BLaER1 (cell line): Measurements from ENCODE around the gene PRMT5.

ENCODE experiments used
- H3K27ac ChIP-seq: shearing (Covaris generic); formaldehyde crosslinking; 2 replicates; pipeline ENCODE4 v1.8.1; 2022
- H3K27me3 ChIP-seq: shearing (Covaris generic); formaldehyde crosslinking; 2 replicates; pipeline ENCODE4 v1.8.1; 2022
- H3K36me3 ChIP-seq: shearing (Covaris generic); formaldehyde crosslinking; 2 replicates; pipeline ENCODE4 v1.8.1; 2022
- H3K4me1 ChIP-seq: shearing (Covaris generic); formaldehyde crosslinking; 2 replicates; pipeline ENCODE4 v1.8.1; 2022
- H3K4me2 ChIP-seq: shearing (Covaris generic); formaldehyde crosslinking; 2 replicates; pipeline ENCODE4 v1.8.1; 2022
- H3K4me3 ChIP-seq: shearing (Covaris generic); formaldehyde crosslinking; 2 replicates; pipeline ENCODE4 v1.8.1; 2022
- H3K9ac ChIP-seq: shearing (Covaris generic); formaldehyde crosslinking; 2 replicates; pipeline ENCODE4 v1.8.1; 2022
- H3K9me3 ChIP-seq: shearing (Covaris generic); formaldehyde crosslinking; 2 replicates; pipeline ENCODE4 v1.8.1; 2022
- H4K20me1 ChIP-seq: shearing (Covaris generic); formaldehyde crosslinking; 2 replicates; pipeline ENCODE4 v1.8.1; 2022
- Cebpa-rat ChIP-seq: shearing (Covaris generic); IDR thresholded peaks from 2 replicates; pipeline ENCODE4 v1.8.1; 2022

PRMT5 gene

DNA sequence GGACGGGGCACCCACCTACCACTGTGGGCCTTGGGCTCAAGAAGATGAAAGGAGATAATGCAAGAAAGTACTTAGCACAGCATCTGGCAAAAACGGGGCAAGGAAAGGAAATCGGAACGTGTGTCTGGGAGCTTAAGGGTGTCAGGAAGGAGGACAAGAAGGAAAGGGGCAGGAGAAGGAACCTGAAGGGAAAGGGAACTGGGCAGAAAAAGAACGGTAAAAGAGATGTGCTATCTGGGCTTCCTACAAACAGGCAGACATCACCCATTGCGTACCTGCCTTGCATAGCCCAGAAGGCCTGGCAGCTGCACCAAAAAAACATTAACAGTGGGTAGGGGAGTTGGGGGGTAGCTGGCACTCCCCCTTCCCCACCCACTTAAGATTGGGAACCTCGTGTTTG is 47.1 kb downstream of the PRMT5 start:
- Histone ChIP-seq H3K9me3 (no peaks in the 10 kb centered on the region), H3K27ac (no peak overlapping the region), H3K36me3 (peaks cover 35% of the 10 kb centered on the region), H3K4me1 (peaks cover 54% of the 10 kb centered on the region), H3K4me3 (no peak overlapping the region), H3K27me3 (no peaks in the 10 kb centered on the region), H4K20me1 (no peaks in the 10 kb centered on the region), H3K9ac (no peak overlapping the region), H3K4me2 (peak overlapping the region; percentile 48)
- TF ChIP-seq Cebpa-rat = no peak

DNA sequence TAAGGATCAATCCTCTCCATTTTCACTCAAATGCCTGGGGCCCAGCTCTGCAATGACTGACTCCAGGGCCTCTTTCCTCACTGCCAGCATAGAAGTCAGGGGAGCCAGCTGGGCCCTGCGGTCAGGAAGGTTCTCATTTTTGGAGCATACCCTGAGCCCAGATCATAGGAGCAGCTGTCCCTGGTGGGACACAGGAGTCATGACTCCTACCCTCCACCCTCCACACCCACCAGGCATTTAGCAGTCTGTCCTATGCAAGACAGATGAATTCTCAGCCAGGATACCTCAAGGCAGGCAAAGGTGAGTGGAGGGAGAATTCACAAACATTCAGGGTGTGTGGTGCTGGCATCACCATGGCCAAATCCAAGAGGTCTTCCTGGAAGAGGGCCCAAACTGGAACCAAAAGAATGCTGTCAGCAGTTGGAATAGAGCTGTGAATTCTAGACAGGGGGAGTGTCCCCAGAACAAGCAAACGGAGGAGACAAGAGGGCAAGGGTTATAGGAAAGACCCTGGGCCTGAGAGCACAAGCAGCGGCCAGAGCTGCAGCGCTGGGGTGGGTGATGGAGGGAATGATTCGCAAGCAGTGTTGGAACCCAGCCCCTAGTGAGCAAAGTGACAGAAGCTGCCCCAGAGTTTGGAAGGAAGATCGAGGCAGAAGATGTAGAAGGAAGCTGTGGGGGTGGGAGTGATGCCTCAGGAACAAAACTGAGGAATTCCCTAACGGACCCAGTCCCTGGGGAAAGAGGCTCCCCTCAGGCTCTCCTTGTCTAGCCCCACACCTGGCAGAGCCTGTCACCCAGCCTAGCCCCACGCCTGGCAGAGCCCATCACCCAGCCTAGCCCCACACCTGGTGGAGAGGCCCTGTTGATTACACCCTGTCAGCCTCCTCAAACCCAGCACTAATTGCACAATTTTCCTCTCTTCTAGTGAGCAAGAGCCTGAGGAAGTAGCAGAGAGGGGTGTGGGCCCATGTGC is 50.6 kb downstream of the PRMT5 start:
- no peak for TF ChIP-seq Cebpa-rat
- no peaks in the 10 kb centered on the region for H3K27me3 ChIP-seq
- H3K27ac ChIP-seq = no peak overlapping the region
- H4K20me1 ChIP-seq = peaks cover 6% of the 10 kb centered on the region; the same call in 1 of the 2 replicates
- no peak overlapping the region for H3K4me2 ChIP-seq
- no peak overlapping the region for H3K4me3 ChIP-seq
- peaks cover 70% of the 10 kb centered on the region for H3K36me3 ChIP-seq
- peaks cover 25% of the 10 kb centered on the region for H3K4me1 ChIP-seq
- no peak overlapping the region for H3K9ac ChIP-seq
- no peaks in the 10 kb centered on the region for H3K9me3 ChIP-seq

DNA sequence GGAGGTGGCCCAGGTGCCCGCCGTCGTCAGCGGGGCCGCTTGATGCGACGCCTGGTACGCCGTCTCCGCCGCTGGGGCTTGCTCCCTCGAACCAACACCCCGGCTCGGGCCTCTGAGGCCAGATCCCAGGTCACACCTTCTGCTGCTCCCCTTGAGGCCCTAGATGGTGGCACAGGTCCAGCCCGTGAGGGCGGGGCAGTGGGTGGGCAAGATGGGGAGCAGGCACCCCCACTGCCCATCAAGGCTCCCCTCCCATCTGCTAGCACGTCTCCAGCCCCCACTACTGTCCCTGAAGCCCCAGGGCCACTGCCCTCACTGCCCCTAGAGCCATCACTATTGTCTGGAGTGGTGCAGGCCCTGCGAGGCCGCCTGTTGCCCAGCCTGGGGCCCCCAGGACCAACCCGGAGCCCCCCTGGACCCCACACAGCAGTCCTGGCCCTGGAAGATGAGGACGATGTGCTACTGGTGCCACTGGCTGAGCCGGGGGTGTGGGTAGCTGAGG is 52.1 kb downstream of the PRMT5 start:
- Histone ChIP-seq H3K4me1 (peaks cover 19% of the 10 kb centered on the region), H4K20me1 (peaks cover 13% of the 10 kb centered on the region; the same call in 1 of the 2 replicates), H3K9ac (no peak overlapping the region), H3K27ac (no peak overlapping the region), H3K36me3 (peaks cover 74% of the 10 kb centered on the region), H3K4me2 (no peak overlapping the region), H3K9me3 (no peaks in the 10 kb centered on the region), H3K27me3 (no peaks in the 10 kb centered on the region), H3K4me3 (no peak overlapping the region)
- TF ChIP-seq Cebpa-rat = no peak

DNA sequence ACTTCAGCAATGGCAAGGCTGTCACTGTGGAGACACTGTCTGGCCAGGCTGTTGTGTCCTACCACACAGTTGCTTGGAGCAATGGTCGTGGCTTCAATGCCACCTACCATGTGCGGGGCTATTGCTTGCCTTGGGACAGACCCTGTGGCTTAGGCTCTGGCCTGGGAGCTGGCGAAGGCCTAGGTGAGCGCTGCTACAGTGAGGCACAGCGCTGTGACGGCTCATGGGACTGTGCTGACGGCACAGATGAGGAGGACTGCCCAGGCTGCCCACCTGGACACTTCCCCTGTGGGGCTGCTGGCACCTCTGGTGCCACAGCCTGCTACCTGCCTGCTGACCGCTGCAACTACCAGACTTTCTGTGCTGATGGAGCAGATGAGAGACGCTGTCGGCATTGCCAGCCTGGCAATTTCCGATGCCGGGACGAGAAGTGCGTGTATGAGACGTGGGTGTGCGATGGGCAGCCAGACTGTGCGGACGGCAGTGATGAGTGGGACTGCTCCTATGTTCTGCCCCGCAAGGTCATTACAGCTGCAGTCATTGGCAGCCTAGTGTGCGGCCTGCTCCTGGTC is 53.3 kb downstream of the PRMT5 start:
- Histone ChIP-seq H3K4me1 (peaks cover 18% of the 10 kb centered on the region), H3K4me3 (no peak overlapping the region), H3K9me3 (no peaks in the 10 kb centered on the region), H3K9ac (no peak overlapping the region), H3K4me2 (no peak overlapping the region), H4K20me1 (peaks cover 13% of the 10 kb centered on the region; the same call in 1 of the 2 replicates), H3K27me3 (no peaks in the 10 kb centered on the region), H3K36me3 (peaks cover 74% of the 10 kb centered on the region), H3K27ac (no peak overlapping the region)
- no peak for TF ChIP-seq Cebpa-rat

DNA sequence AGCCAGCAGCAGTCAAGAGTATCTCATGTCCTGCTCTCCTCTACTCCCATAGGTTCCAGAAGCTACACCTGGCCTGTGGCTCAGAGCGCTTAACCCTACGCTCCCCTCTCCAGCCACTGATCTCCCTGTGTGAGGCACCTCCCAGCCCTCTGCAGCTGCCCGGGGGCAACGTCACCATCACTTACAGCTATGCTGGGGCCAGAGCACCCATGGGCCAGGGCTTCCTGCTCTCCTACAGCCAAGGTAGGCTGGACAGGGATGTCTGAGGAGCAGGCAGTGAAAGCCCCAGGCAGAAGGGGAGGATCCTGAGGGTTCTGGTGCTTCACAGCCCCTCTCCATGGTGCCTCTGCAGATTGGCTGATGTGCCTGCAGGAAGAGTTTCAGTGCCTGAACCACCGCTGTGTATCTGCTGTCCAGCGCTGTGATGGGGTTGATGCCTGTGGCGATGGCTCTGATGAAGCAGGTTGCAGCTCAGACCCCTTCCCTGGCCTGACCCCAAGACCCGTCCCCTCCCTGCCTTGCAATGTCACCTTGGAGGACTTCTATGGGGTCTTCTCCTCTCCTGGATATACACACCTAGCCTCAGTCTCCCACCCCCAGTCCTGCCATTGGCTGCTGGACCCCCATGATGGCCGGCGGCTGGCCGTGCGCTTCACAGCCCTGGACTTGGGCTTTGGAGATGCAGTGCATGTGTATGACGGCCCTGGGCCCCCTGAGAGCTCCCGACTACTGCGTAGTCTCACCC is 54.0 kb downstream of the PRMT5 start:
- Histone ChIP-seq H3K9me3 (no peaks in the 10 kb centered on the region), H3K9ac (no peak overlapping the region), H3K36me3 (peaks cover 68% of the 10 kb centered on the region), H3K27me3 (no peaks in the 10 kb centered on the region), H4K20me1 (peaks cover 13% of the 10 kb centered on the region; the same call in 1 of the 2 replicates), H3K4me2 (no peak overlapping the region), H3K4me3 (no peak overlapping the region), H3K27ac (no peak overlapping the region), H3K4me1 (peaks cover 24% of the 10 kb centered on the region)
- no peak for TF ChIP-seq Cebpa-rat

DNA sequence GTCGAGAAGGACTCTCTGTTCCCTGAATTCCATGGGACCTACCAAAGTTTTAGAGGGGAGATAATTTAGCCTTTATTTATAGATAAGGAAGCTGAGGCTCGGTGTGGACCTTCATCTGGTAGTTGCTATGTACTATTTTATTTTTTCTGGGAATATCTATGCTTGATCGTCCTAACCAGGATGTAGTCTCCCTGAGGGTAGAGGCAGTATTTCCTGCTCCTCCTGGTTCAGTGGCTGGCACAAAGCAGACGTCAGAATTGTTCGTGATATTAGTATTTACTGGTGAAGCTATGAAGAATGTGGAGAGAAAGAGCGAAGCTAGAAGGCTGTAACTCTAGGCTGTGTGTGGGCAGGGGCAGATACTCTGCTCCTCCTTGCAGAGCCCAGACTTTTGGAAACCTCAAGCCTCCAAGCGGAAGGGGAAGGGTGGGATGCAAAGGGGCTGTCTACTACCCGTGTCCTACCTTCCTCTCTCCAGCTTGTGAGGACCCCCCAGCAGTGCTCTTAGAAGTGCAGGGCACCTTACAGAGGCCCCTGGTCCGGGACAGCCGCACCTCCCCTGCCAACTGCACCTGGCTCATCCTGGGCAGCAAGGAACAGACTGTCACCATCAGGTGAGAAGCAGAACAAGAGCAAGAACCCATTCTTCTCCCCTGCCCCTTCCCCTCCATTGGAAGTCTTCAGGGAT is 56.2 kb downstream of the PRMT5 start:
- no peaks in the 10 kb centered on the region for H3K9me3 ChIP-seq
- H3K4me2 ChIP-seq = peak overlapping the region; percentile 77
- H3K4me3 ChIP-seq = peak overlapping the region; percentile 90
- peaks cover 13% of the 10 kb centered on the region; the same call in 1 of the 2 replicates for H4K20me1 ChIP-seq
- H3K9ac ChIP-seq = peak overlapping the region; percentile 89
- H3K4me1 ChIP-seq = peaks cover 35% of the 10 kb centered on the region
- no peak for TF ChIP-seq Cebpa-rat
- peaks cover 48% of the 10 kb centered on the region for H3K36me3 ChIP-seq
- H3K27ac ChIP-seq = peak overlapping the region; percentile 90
- no peaks in the 10 kb centered on the region for H3K27me3 ChIP-seq

DNA sequence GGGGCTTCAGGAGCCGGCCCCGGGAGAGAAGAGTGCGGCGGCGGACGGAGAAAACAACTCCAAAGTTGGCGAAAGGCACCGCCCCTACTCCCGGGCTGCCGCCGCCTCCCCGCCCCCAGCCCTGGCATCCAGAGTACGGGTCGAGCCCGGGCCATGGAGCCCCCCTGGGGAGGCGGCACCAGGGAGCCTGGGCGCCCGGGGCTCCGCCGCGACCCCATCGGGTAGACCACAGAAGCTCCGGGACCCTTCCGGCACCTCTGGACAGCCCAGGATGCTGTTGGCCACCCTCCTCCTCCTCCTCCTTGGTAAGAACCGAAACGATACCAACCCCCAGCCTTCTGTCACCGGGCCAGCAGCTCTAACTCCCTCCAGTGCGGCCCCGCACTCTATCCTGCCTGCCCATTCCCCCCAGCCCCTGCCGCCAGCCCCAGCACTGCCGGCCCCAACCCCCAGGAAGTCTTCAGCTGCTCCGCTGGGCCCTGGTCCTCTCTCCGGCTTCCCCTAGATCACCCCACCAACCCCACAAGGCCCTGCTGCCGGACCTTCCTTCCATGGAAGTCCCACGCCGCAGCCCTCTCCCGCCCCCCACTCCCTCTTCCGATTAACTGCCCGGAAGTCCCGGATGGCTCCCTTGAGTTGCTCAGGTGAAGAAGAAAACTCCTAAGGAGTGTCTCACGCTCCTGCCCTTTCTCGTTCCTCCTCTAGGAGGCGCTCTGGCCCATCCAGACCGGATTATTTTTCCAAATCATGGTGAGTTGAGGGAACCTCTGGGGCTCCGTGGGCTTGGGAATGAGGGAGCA is 56.9 kb downstream of the PRMT5 start:
- TF ChIP-seq Cebpa-rat = no peak
- Histone ChIP-seq H3K27ac (peak overlapping the region; percentile 90), H3K9me3 (no peaks in the 10 kb centered on the region), H3K36me3 (peaks cover 40% of the 10 kb centered on the region), H3K9ac (peak overlapping the region; percentile 89), H3K4me2 (peak overlapping the region; percentile 77), H3K4me3 (peak overlapping the region; percentile 90), H4K20me1 (peaks cover 13% of the 10 kb centered on the region; the same call in 1 of the 2 replicates), H3K27me3 (no peaks in the 10 kb centered on the region), H3K4me1 (peaks cover 35% of the 10 kb centered on the region)

DNA sequence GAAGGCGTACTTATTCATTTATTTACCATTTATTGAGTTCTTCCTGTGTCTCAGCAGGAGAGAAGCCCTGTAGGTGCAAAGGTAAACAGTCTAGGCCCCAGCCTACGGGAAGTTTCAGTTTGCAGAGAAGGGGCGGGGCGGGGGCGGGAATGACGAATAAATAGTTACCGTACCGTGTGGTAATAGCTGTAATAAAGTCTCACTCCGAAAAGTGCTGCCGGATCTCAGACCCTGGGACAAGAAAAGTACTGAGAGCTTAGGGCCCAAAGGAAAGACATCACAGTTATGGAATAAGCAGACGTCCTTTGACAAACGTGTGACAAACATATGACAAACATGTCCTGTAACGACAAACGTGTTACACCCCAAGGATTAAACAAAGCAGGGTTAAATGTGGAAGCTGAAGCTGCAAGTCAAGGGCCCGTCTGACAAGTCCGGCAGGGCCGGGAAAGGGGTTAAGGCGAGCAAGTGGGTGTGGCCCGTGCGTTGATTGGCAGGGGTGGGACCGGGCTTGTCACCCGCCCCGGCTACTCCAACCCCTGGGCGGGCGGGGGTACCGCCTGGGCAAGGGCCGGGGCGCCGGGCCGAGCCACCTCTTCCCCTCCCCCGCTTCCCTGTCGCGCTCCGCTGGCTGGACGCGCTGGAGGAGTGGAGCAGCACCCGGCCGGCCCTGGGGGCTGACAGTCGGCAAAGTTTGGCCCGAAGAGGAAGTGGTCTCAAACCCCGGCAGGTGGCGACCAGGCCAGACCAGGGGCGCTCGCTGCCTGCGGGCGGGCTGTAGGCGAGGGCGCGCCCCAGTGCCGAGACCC is 57.7 kb downstream of the PRMT5 start, which contains the start of gene LRP10:
Gene LRP10 (plus strand): TSS at position 517 of the 809 bp plus-strand sequence. CDS start 564 bp downstream, outside the sequence.
- H3K27ac ChIP-seq = peak within 1 kb of the TSS; percentile 90
- peak within 1 kb of the TSS; percentile 90 for H3K4me3 ChIP-seq
- peaks cover 35% of the 10 kb centered on the region for H3K4me1 ChIP-seq
- no peaks in the 10 kb centered on the region for H3K27me3 ChIP-seq
- peaks cover 32% of the 10 kb centered on the region for H3K36me3 ChIP-seq
- H3K9me3 ChIP-seq = no peaks in the 10 kb centered on the region
- no peak for TF ChIP-seq Cebpa-rat
- H3K4me2 ChIP-seq = peak within 1 kb of the TSS; percentile 77
- H3K9ac ChIP-seq = peak within 1 kb of the TSS; percentile 89
- peaks cover 13% of the 10 kb centered on the region; the same call in 1 of the 2 replicates for H4K20me1 ChIP-seq
